ENCODE measurements around the gene GPR155. TPM values are rescaled to one million over a fixed set of nuclear protein-coding genes. Genes with fewer than 3 reads are reported as not detected.

GPR155 gene
- total RNA-seq, 6 donors from 2014 or later, result 2.2 to 7.5 (median 3.6) TPM

DNA sequence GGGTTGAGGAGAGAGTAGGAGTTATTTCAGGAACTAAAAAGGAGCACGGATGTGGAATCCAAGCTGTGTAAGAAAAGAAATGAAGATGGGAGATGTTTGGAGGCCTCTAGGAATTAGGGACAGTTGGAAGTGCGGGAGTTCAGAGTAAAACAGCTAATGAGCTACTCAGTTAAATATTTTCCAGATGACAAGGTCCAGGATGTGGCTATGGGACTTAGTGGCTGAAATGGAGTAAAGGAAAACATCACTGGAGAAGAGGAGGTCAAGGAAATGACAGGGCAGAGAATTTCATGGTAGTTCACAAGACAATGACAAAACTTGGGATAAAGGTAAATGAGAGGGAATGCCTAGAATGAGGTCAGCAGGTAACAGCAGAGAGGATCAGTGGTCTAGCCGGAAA lies 13.0 kb downstream of the GPR155 start:
- H3K4me1 ChIP-seq, result no peaks in the 10 kb centered on the region
- H3K36me3 ChIP-seq, result no peaks in the 10 kb centered on the region
- no peaks in the 10 kb centered on the region for H3K27me3 ChIP-seq
- no peak overlapping the region for H3K27ac ChIP-seq
- DNase-seq (no peak), ATAC-seq (ENCODE audit: low FRiP score in 2 of 2) (no peak)
- WGBS, 2 donors, result 85 to 87% methylated on average over 3 of the region's 3 CpGs
- no peak for TF ChIP-seq EP300 (IDR thresholded peaks at IDR 0.05)
- TF ChIP-seq, protein P1, sequence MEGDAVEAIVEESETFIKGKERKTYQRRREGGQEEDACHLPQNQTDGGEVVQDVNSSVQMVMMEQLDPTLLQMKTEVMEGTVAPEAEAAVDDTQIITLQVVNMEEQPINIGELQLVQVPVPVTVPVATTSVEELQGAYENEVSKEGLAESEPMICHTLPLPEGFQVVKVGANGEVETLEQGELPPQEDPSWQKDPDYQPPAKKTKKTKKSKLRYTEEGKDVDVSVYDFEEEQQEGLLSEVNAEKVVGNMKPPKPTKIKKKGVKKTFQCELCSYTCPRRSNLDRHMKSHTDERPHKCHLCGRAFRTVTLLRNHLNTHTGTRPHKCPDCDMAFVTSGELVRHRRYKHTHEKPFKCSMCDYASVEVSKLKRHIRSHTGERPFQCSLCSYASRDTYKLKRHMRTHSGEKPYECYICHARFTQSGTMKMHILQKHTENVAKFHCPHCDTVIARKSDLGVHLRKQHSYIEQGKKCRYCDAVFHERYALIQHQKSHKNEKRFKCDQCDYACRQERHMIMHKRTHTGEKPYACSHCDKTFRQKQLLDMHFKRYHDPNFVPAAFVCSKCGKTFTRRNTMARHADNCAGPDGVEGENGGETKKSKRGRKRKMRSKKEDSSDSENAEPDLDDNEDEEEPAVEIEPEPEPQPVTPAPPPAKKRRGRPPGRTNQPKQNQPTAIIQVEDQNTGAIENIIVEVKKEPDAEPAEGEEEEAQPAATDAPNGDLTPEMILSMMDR (IDR thresholded peaks at IDR 0.05), result no peak
- no peak for TF ChIP-seq POLR2AphosphoS5 (IDR thresholded peaks at IDR 0.05)
- TF ChIP-seq POLR2A (IDR thresholded peaks at IDR 0.05), result no peak
- H3K9me3 ChIP-seq, result no peaks in the 10 kb centered on the region
- no peak overlapping the region for H3K4me3 ChIP-seq

DNA sequence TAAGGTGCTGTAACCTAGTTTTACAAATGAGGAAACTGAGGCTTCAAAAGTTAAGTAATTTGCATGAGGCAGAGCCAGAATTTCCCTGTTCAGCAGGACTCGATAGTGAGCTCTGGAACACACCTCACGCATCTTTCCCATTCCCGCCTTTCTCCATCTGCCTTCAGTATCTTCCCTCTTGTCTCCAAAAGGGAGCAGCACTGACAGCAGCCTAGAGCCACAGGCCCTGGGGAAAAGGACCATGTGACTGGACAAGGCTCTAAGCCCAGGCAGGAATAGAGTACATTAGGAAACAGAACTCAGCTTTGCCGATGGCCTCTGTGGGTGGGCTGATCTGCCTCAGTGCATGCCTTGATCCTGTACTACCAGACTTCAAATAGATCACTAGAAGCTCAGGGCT lies 21.5 kb downstream of the GPR155 start:
- no peak overlapping the region for H3K4me3 ChIP-seq
- no peaks in the 10 kb centered on the region for H3K9me3 ChIP-seq
- TF ChIP-seq, protein P1 (IDR thresholded peaks at IDR 0.05), result no peak
- TF ChIP-seq POLR2A (IDR thresholded peaks at IDR 0.05) (no peak), EP300 (IDR thresholded peaks at IDR 0.05) (no peak), POLR2AphosphoS5 (IDR thresholded peaks at IDR 0.05) (no peak)
- H3K36me3 ChIP-seq, result no peaks in the 10 kb centered on the region
- DNase-seq (no peak), ATAC-seq (ENCODE audit: low FRiP score in 2 of 2) (no peak)
- 85 to 88% methylated on average over 4 of the region's 4 CpGs for WGBS, 2 donors
- H3K27ac ChIP-seq, result no peak overlapping the region
- no peaks in the 10 kb centered on the region for H3K4me1 ChIP-seq
- no peaks in the 10 kb centered on the region for H3K27me3 ChIP-seq

DNA sequence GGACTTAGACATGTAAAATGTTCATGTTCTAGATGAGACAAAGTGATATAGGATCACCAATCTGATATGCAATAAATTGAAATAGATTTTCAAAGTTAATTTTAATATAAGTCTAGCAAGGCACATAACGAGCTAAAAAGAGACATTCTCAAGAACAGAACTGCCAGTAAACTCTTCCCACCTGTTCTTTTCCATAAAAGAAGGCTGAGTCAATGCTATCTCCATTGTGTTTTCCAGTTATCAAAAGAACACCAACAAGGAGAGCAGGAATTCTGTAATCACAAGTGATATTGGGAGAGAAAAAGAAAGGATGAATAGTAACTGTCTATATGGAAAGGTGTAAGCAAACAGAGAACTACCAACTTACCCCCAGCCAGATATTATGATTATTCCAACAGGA lies 25.6 kb downstream of the GPR155 start:
- ATAC-seq (ENCODE audit: low FRiP score in 2 of 2) (no peak), DNase-seq (no peak)
- Histone ChIP-seq H3K9me3 (no peaks in the 10 kb centered on the region), H3K27ac (no peak overlapping the region), H3K4me1 (no peaks in the 10 kb centered on the region), H3K36me3 (no peaks in the 10 kb centered on the region), H3K27me3 (no peaks in the 10 kb centered on the region), H3K4me3 (no peak overlapping the region)
- WGBS, 2 donors, result 86 to 95% methylated on average over 1 of the region's 1 CpG
- TF ChIP-seq POLR2A (IDR thresholded peaks at IDR 0.05) (no peak), POLR2AphosphoS5 (IDR thresholded peaks at IDR 0.05) (no peak), EP300 (IDR thresholded peaks at IDR 0.05) (no peak)
- TF ChIP-seq, protein P1 (IDR thresholded peaks at IDR 0.05), result no peak

DNA sequence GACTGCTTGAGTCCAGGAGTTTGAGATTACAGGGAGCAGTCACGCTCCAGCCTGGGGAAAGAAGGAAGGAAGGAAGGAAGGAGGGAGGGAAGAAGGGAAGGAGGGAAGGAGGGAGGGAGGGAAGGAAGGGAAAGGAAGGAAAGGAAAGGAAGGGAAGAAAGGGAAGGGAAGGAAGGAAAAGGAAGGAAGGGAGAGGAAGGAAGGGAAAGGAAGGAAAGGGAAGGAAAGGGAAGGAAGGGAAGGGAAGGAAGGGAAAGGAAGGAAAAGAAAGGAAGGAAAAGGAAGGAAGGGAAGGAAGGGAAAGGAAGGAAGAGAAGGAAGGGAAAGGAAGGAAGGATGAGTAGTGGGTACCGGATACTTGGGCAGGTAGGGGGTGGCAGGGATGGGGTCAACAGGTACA lies 32.3 kb downstream of the GPR155 start:
- TF ChIP-seq, protein P1 (IDR thresholded peaks at IDR 0.05), result no peak
- TF ChIP-seq EP300 (IDR thresholded peaks at IDR 0.05) (no peak), POLR2A (IDR thresholded peaks at IDR 0.05) (no peak), POLR2AphosphoS5 (IDR thresholded peaks at IDR 0.05) (no peak)
- no peak for ATAC-seq (ENCODE audit: low FRiP score in 2 of 2)
- WGBS, 2 donors, result 73 to 76% methylated on average over 2 of the region's 2 CpGs

DNA sequence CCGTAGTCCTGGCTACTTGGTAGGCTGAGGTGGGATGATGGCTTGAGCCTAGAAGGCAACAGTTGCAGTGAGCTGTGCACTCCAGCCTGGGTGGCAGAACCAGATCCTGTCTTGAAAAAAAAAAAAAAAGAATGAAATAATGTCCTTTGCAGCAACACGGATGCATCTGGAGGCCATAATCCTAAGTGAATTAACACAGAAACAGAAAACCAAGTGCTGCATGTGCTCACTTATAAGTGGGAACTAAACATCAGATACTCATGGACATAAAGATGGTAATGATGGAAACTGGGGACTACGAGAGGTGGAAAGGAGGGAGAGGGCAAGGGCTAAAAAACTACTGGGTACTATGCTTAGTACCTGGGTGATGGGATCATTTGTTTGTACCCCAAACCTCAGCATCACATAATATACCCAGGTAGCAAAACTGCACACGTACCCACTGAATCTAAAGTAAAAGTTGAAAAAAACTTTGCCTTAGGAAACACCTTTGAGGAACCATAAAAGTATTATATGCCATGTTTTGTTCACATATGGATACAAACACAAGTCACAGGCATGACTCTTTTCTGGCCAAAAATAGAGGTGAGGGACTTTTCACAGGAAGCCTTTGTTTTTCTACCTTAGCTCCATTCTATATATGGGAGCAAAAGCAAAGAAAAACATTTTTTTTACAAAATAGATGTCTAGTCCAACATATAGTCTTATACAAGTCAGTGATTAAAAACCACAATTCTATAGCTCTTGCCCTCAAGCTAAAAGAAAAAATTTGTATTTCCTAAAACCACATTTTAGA lies 36.6 kb downstream of the GPR155 start:
- TF ChIP-seq POLR2AphosphoS5 (IDR thresholded peaks at IDR 0.05) (no peak), POLR2A (IDR thresholded peaks at IDR 0.05) (no peak), EP300 (IDR thresholded peaks at IDR 0.05) (no peak)
- TF ChIP-seq, protein P1 (IDR thresholded peaks at IDR 0.05), result no peak
- Histone ChIP-seq H3K4me3 (no peak overlapping the region), H3K4me1 (no peaks in the 10 kb centered on the region), H3K27ac (no peak overlapping the region), H3K27me3 (no peaks in the 10 kb centered on the region), H3K9me3 (no peaks in the 10 kb centered on the region), H3K36me3 (no peaks in the 10 kb centered on the region)
- no peak for DNase-seq
- ATAC-seq (ENCODE audit: low FRiP score in 2 of 2), result no peak
- 83 to 91% methylated on average over 4 of the region's 4 CpGs for WGBS, 2 donors

More for the DNA sequence above, 32.3 kb downstream of the GPR155 start:
- H3K4me3 ChIP-seq, result no peak overlapping the region
- no peaks in the 10 kb centered on the region for H3K27me3 ChIP-seq
- no peaks in the 10 kb centered on the region for H3K4me1 ChIP-seq
- H3K27ac ChIP-seq, result no peak overlapping the region
- DNase-seq, result no peak
- no peaks in the 10 kb centered on the region for H3K9me3 ChIP-seq
- no peaks in the 10 kb centered on the region for H3K36me3 ChIP-seq

All from upper lobe of left lung (tissue), 6 donors.